IMR-90 (cell line): ENCODE data around the gene NPDC1. TPM values are rescaled to one million over a fixed set of nuclear protein-coding genes. Genes with fewer than 3 reads are reported as not detected.

ENCODE experiments used
- ATAC-seq: fragments of 200-7000 bp; cut with Tn5 transposase; 2 replicates; pipeline ENCODE4 v1.9.1; 2020; ENCODE audit warnings: low read depth, mild to moderate bottlenecking, moderate library complexity
- BruUV-seq: library from RNA; stranded (reverse); fragments of 400-500 nt; replicated peaks from 2 replicates; lab custom pipeline; 2021; lab: Mats Ljungman, UMichigan
- CTCF ChIA-PET: fragments of 300-600 bp; formaldehyde crosslinking; extraction: SDS; loops from one replicate; lab custom pipeline; 2021; ENCODE audit warnings: antibody characterized with exemption; lab: Yijun Ruan, JAX
- POLR2A ChIA-PET: fragments of 300-600 bp; sonication (Branson Sonifier 250); formaldehyde crosslinking; loops from one replicate; lab custom pipeline; 2022; ENCODE audit warnings: antibody characterized with exemption; ENCODE audit not compliant: unreplicated experiment; lab: Charles Lee
- DNase-seq: peaks from one replicate; pipeline ENCODE4 v3.0.0; 2013
- H2AFZ ChIP-seq: replicated peaks from 2 replicates; pipeline ENCODE3; 2013; ENCODE audit warnings: low read length, mild to moderate bottlenecking; ENCODE audit not compliant: poor library complexity
- H2AK5ac ChIP-seq: 2 replicates; pipeline ENCODE4 v1.6.1; 2013; ENCODE audit warnings: low read depth, low read length, inconsistent platforms
- H2AK9ac ChIP-seq: replicated peaks from 2 replicates; pipeline ENCODE3; 2013; ENCODE audit warnings: mild to moderate bottlenecking, low read depth, low read length, moderate library complexity; ENCODE audit not compliant: poor library complexity
- H2BK120ac ChIP-seq: 2 replicates; pipeline ENCODE4 v1.6.1; 2013; ENCODE audit warnings: low read depth, low read length, inconsistent platforms
- H2BK15ac ChIP-seq: 3 replicates; pipeline ENCODE4 v1.6.1; 2013; ENCODE audit warnings: low read depth, low read length, inconsistent platforms
- H2BK20ac ChIP-seq: 2 replicates; pipeline ENCODE4 v1.6.1; 2013; ENCODE audit warnings: low read depth, mild to moderate bottlenecking, inconsistent platforms, low read length, moderate library complexity
- H2BK5ac ChIP-seq: 2 replicates; pipeline ENCODE4 v1.6.1; 2013; ENCODE audit warnings: mild to moderate bottlenecking, low read depth, low read length, inconsistent platforms; ENCODE audit not compliant: poor library complexity, severe bottlenecking
- H3K14ac ChIP-seq: replicated peaks from 2 replicates; pipeline ENCODE4 v1.6.1; 2013; ENCODE audit warnings: low read depth, low read length, inconsistent platforms
- H3K18ac ChIP-seq: 2 replicates; pipeline ENCODE4 v1.6.1; 2013; ENCODE audit warnings: low read depth, low read length, control low read depth
- H3K23ac ChIP-seq: 2 replicates; pipeline ENCODE4 v1.6.1; 2013; ENCODE audit warnings: low read depth, low read length, inconsistent platforms
- H3K27ac ChIP-seq: 2 replicates; pipeline ENCODE4 v1.5.1; 2013; ENCODE audit warnings: mild to moderate bottlenecking, control low read depth, low read length; ENCODE audit not compliant: insufficient read depth
- H3K27me3 ChIP-seq: 2 replicates; pipeline ENCODE4 v1.6.1; 2013; ENCODE audit warnings: low read length; ENCODE audit not compliant: control insufficient read depth, insufficient read depth
- H3K36me3 ChIP-seq: 2 replicates; pipeline ENCODE4 v1.6.1; 2013; ENCODE audit warnings: low read length, mixed read lengths; ENCODE audit not compliant: control insufficient read depth, insufficient read depth
- H3K4ac ChIP-seq: 2 replicates; pipeline ENCODE4 v1.6.1; 2013; ENCODE audit warnings: low read depth, low read length, inconsistent platforms
- H3K4me1 ChIP-seq: 2 replicates; pipeline ENCODE4 v1.6.1; 2013; ENCODE audit warnings: low read length, mixed read lengths; ENCODE audit not compliant: control insufficient read depth, insufficient read depth
- H3K4me2 ChIP-seq: 2 replicates; pipeline ENCODE4 v1.6.1; 2013; ENCODE audit warnings: low read depth, mild to moderate bottlenecking, control low read depth, low read length, moderate library complexity
- H3K4me3 ChIP-seq: 2 replicates; pipeline ENCODE4 v1.5.1; 2013; ENCODE audit warnings: low read depth, mild to moderate bottlenecking, control low read depth, low read length, moderate library complexity; ENCODE audit not compliant: insufficient read depth
- H3K56ac ChIP-seq: 2 replicates; pipeline ENCODE4 v1.6.1; 2013; ENCODE audit warnings: low read length, inconsistent platforms; ENCODE audit not compliant: insufficient read depth; ENCODE audit errors: extremely low read depth
- H3K79me1 ChIP-seq, 2 experiments: 2 replicates each; pipeline ENCODE4 v1.6.1; 2013; ENCODE audit warnings: low read length in 2 of 2, inconsistent platforms in 1 of 2, low read depth in 1 of 2
- H3K9ac ChIP-seq: 2 replicates; pipeline ENCODE4 v1.6.1; 2013; ENCODE audit warnings: low read depth, low read length, control low read depth
- H3K9me1 ChIP-seq: 2 replicates; pipeline ENCODE4 v1.6.1; 2013; ENCODE audit warnings: low read length, inconsistent platforms; ENCODE audit not compliant: insufficient read depth
- H3K9me3 ChIP-seq: 2 replicates; pipeline ENCODE4 v1.6.1; 2013; ENCODE audit warnings: low read length; ENCODE audit not compliant: control insufficient read depth, insufficient read depth
- H4K20me1 ChIP-seq: 2 replicates; pipeline ENCODE4 v1.6.1; 2013; ENCODE audit warnings: low read length, inconsistent platforms; ENCODE audit not compliant: insufficient read depth
- H4K5ac ChIP-seq: 2 replicates; pipeline ENCODE4 v1.6.1; 2013; ENCODE audit warnings: mild to moderate bottlenecking, low read depth, low read length, control low read depth
- H4K8ac ChIP-seq, 2 experiments: 2 replicates each; pipeline ENCODE4 v1.6.1; 2013; ENCODE audit warnings: low read depth in 2 of 2, low read length in 2 of 2, control low read depth in 1 of 2, inconsistent platforms in 1 of 2
- H4K91ac ChIP-seq: 2 replicates; pipeline ENCODE4 v1.6.1; 2013; ENCODE audit warnings: low read depth, low read length, inconsistent platforms; ENCODE audit not compliant: insufficient read depth
- BHLHE40 ChIP-seq: fragments of 150-350 bp; IDR thresholded peaks from 2 replicates; pipeline ENCODE4 v1.6.1; 2016; ENCODE audit warnings: mild to moderate bottlenecking, low read depth, low read length
- CEBPB ChIP-seq: IDR thresholded peaks from 2 replicates; pipeline ENCODE4 v1.6.1; 2012; ENCODE audit warnings: low read depth, low read length, improper control_type of control experiment
- CHD1 ChIP-seq: IDR thresholded peaks from 2 replicates; pipeline ENCODE4 v1.6.1; 2012; ENCODE audit warnings: low read depth, low read length, improper control_type of control experiment
- FOS ChIP-seq: fragments of 150-350 bp; IDR thresholded peaks from 2 replicates; pipeline ENCODE4 v1.6.1; 2016; ENCODE audit warnings: low read depth, low read length
- MAFK ChIP-seq: IDR thresholded peaks from 2 replicates; pipeline ENCODE4 v1.6.1; 2012; ENCODE audit warnings: low read depth, low read length, improper control_type of control experiment
- MAZ ChIP-seq: IDR thresholded peaks from 2 replicates; pipeline ENCODE4 v1.6.1; 2012; ENCODE audit warnings: low read depth, mild to moderate bottlenecking, low read length, improper control_type of control experiment, moderate library complexity, borderline replicate concordance
- MXI1 ChIP-seq: IDR thresholded peaks from 2 replicates; pipeline ENCODE4 v1.6.1; 2012; ENCODE audit warnings: low read depth, mild to moderate bottlenecking, low read length, moderate library complexity, borderline replicate concordance
- NFE2L2 ChIP-seq: fragments of 150-350 bp; IDR thresholded peaks from 2 replicates; pipeline ENCODE4 v1.6.1; 2016; ENCODE audit warnings: low read depth, mild to moderate bottlenecking, low read length
- POLR2A ChIP-seq: IDR thresholded peaks from 2 replicates; pipeline ENCODE4 v1.6.1; 2012; ENCODE audit warnings: mild to moderate bottlenecking, low read depth, low read length
- RAD21 ChIP-seq: IDR thresholded peaks from 2 replicates; pipeline ENCODE4 v1.6.1; 2012; ENCODE audit warnings: low read length, improper control_type of control experiment
- RCOR1 ChIP-seq: IDR thresholded peaks from 2 replicates; pipeline ENCODE4 v1.6.1; 2012; ENCODE audit warnings: mild to moderate bottlenecking, low read length, improper control_type of control experiment; ENCODE audit not compliant: insufficient replicate concordance
- RFX5 ChIP-seq: IDR thresholded peaks from 2 replicates; pipeline ENCODE4 v1.8.0; 2012; ENCODE audit warnings: low read depth, mild to moderate bottlenecking, low read length, moderate library complexity
- SMC3 ChIP-seq: fragments of 150-350 bp; IDR thresholded peaks from 2 replicates; pipeline ENCODE4 v1.6.1; 2016; ENCODE audit warnings: low read depth, mild to moderate bottlenecking, antibody characterized with exemption, low read length, moderate library complexity
- WGBS, 2 experiments: methylation state at CpG; one replicate each; pipeline versions ENCODE4 v1.1.5 to v1.1.7; 2013; ENCODE audit warnings: missing lambda C conversion rate in 2 of 2; ENCODE audit not compliant: insufficient read length in 1 of 2; ENCODE audit errors: extremely low coverage in 2 of 2; 5-methylcytosine and 5-hydroxymethylcytosine counted together
- dilution Hi-C: fragments of 300-500 bp; cut with HindIII; formaldehyde crosslinking; loops from one replicate; pipeline ENCODE4 v1.14.3; 2018; ENCODE audit warnings: low sequenced_read_pairs; ENCODE audit not compliant: unreplicated experiment
- in situ Hi-C: fragments of 300-500 bp; cut with MboI; formaldehyde crosslinking; loops from 3 replicates; pipeline ENCODE4 v1.14.3; 2019; ENCODE audit warnings: low sequenced_read_pairs, inconsistent platforms, mixed read lengths
- intact Hi-C: fragments of 100-400 bp; cut with micrococcal nuclease; formaldehyde crosslinking; loops from 2 replicates; pipeline ENCODE4 v1.10.0; 2022
- polyA plus RNA-seq, 3 experiments: library from polyadenylated mRNA; depleted of rRNA; stranded (reverse); fragments of >200 nt; gene quantifications; 2 replicates each; pipeline ENCODE4 v1.2.3, GENCODE V29; 2012; ENCODE audit warnings: low replicate concordance in 1 of 3
- total RNA-seq: library from RNA; depleted of rRNA; stranded (reverse); fragments of >200 nt; gene quantifications from 2 replicates; pipeline ENCODE4 v1.2.3, GENCODE V29; 2012
- TF ChIP-seq, protein P1 (sequence below): conservative IDR thresholded peaks from 2 replicates; pipeline ENCODE4 v1.5.1; 2012; ENCODE audit warnings: mild to moderate bottlenecking, low read depth, low read length, improper control_type of control experiment
- TF ChIP-seq, protein P2 (sequence below): fragments of 150-350 bp; IDR thresholded peaks from 2 replicates; pipeline ENCODE4 v1.6.1; 2017; ENCODE audit warnings: mild to moderate bottlenecking, antibody characterized with exemption, low read length, low read depth
- TF ChIP-seq, protein P3 (sequence below): fragments of 150-350 bp; IDR thresholded peaks from 2 replicates; pipeline ENCODE4 v1.6.1; 2016; ENCODE audit warnings: low read depth, mild to moderate bottlenecking, low read length, moderate library complexity, borderline replicate concordance

The NPDC1 gene
- total and polyA plus RNA-seq, 2 of the 4 experiments (the other 2 are of a cell fraction) = 2.7 to 58.1 TPM

DNA sequence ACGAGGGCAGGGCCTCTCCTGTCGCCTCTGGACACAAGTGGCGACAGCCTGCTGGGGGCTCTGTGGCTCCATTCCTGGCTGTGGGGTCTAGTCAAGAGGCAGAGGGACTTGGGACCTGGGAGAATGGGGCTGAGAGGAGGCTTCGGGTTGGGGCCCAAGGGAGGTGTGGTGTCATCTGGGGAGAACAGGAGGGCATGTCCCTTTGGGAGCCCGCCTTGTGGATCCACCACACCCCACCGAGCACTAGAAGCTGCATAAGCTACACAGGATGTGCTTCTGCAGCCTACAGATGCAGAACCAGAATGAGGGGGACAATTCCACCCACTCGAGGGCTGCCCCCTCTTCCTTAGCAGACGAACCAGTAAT is 36.9 kb upstream of the NPDC1 start:
- POLR2A ChIA-PET = no interaction called here
- H3K9me1 ChIP-seq = peaks cover 6% of the 10 kb centered on the region

More for the DNA sequence above, 36.9 kb upstream of the NPDC1 start:
- peak overlapping the region; percentile 28 for H2AK9ac ChIP-seq
- peak overlapping the region; percentile 93 for H2AFZ ChIP-seq
- in situ Hi-C loops (no loop called here), intact Hi-C loops (no loop called here), dilution Hi-C loops (no loop called here)
- WGBS, 2 experiments = 67% methylated on average over 1 of the region's 8 CpGs; no CpG with 5 or more reads in 1 of the 2 experiments
- DNase-seq (no peak), ATAC-seq (no peak)
- peak overlapping the region; percentile 3 for H2BK20ac ChIP-seq
- H3K36me3 ChIP-seq = peaks cover 24% of the 10 kb centered on the region; the same call in 1 of the 2 replicates
- CTCF ChIA-PET = interaction anchor here (0.7 to 1.1 kb wide), 3 partner anchors 19 to 154 kb away, joined by 3 to 6 read pairs (median 3); no protein-coding TSS in a partner anchor
- peak overlapping the region; percentile 87 for H2BK5ac ChIP-seq
- H3K27me3 ChIP-seq = no peaks in the 10 kb centered on the region
- peaks cover 10% of the 10 kb centered on the region for H4K20me1 ChIP-seq
- H4K5ac ChIP-seq = peak overlapping the region; percentile 47; the same call in 1 of the 2 replicates
- H3K56ac ChIP-seq = peak overlapping the region; percentile 35; the same call in 1 of the 2 replicates
- H3K9me3 ChIP-seq = no peaks in the 10 kb centered on the region
- peak overlapping the region; percentile 76 for H2AK5ac ChIP-seq
- peak overlapping the region; percentile 65 for H3K27ac ChIP-seq
- H3K4me2 ChIP-seq = peak overlapping the region; percentile 29; the same call in 1 of the 2 replicates
- peak overlapping the region; percentile 85 for H4K91ac ChIP-seq
- H4K8ac ChIP-seq = peak overlapping the region; percentile 28 to 81; a peak in 3 of 4 replicates
- H3K79me1 ChIP-seq = peaks cover 18 to 57% of the 10 kb centered on the region in 2 experiments
- peaks cover 15% of the 10 kb centered on the region for H3K4me1 ChIP-seq
- BruUV-seq = no TSS peak
- H3K14ac ChIP-seq = peak overlapping the region; percentile 31
- H3K18ac ChIP-seq = peak overlapping the region; percentile 22; the same call in 1 of the 2 replicates
- H3K4ac ChIP-seq = peak overlapping the region; percentile 78
- peak overlapping the region; percentile 64 for H2BK120ac ChIP-seq
- no peak overlapping the region for H3K4me3 ChIP-seq
- H3K9ac ChIP-seq = no peak overlapping the region
- H3K23ac ChIP-seq = no peak overlapping the region
- H2BK15ac ChIP-seq = peak overlapping the region; percentile 27; the same call in 1 of the 3 replicates
- no peak for TF ChIP-seq CEBPB
- TF ChIP-seq, protein P1, sequence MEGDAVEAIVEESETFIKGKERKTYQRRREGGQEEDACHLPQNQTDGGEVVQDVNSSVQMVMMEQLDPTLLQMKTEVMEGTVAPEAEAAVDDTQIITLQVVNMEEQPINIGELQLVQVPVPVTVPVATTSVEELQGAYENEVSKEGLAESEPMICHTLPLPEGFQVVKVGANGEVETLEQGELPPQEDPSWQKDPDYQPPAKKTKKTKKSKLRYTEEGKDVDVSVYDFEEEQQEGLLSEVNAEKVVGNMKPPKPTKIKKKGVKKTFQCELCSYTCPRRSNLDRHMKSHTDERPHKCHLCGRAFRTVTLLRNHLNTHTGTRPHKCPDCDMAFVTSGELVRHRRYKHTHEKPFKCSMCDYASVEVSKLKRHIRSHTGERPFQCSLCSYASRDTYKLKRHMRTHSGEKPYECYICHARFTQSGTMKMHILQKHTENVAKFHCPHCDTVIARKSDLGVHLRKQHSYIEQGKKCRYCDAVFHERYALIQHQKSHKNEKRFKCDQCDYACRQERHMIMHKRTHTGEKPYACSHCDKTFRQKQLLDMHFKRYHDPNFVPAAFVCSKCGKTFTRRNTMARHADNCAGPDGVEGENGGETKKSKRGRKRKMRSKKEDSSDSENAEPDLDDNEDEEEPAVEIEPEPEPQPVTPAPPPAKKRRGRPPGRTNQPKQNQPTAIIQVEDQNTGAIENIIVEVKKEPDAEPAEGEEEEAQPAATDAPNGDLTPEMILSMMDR = no peak
- TF ChIP-seq RCOR1 = no peak
- TF ChIP-seq, protein P2, sequence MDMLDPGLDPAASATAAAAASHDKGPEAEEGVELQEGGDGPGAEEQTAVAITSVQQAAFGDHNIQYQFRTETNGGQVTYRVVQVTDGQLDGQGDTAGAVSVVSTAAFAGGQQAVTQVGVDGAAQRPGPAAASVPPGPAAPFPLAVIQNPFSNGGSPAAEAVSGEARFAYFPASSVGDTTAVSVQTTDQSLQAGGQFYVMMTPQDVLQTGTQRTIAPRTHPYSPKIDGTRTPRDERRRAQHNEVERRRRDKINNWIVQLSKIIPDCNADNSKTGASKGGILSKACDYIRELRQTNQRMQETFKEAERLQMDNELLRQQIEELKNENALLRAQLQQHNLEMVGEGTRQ = no peak
- TF ChIP-seq CHD1 = no peak
- no peak for TF ChIP-seq BHLHE40
- TF ChIP-seq POLR2A = no peak
- TF ChIP-seq NFE2L2 = no peak
- TF ChIP-seq, protein P3, sequence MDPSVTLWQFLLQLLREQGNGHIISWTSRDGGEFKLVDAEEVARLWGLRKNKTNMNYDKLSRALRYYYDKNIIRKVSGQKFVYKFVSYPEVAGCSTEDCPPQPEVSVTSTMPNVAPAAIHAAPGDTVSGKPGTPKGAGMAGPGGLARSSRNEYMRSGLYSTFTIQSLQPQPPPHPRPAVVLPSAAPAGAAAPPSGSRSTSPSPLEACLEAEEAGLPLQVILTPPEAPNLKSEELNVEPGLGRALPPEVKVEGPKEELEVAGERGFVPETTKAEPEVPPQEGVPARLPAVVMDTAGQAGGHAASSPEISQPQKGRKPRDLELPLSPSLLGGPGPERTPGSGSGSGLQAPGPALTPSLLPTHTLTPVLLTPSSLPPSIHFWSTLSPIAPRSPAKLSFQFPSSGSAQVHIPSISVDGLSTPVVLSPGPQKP = no peak
- no peak for TF ChIP-seq MXI1
- no peak for TF ChIP-seq FOS
- no peak for TF ChIP-seq RFX5
- TF ChIP-seq SMC3 = no peak
- TF ChIP-seq MAFK = no peak
- no peak for TF ChIP-seq MAZ
- TF ChIP-seq RAD21 = no peak
